ENCODE data around the gene MGRN1.
A peak's percentile ranks its signal among the peaks of the same experiment; 100 is the strongest.

MGRN1 gene

DNA sequence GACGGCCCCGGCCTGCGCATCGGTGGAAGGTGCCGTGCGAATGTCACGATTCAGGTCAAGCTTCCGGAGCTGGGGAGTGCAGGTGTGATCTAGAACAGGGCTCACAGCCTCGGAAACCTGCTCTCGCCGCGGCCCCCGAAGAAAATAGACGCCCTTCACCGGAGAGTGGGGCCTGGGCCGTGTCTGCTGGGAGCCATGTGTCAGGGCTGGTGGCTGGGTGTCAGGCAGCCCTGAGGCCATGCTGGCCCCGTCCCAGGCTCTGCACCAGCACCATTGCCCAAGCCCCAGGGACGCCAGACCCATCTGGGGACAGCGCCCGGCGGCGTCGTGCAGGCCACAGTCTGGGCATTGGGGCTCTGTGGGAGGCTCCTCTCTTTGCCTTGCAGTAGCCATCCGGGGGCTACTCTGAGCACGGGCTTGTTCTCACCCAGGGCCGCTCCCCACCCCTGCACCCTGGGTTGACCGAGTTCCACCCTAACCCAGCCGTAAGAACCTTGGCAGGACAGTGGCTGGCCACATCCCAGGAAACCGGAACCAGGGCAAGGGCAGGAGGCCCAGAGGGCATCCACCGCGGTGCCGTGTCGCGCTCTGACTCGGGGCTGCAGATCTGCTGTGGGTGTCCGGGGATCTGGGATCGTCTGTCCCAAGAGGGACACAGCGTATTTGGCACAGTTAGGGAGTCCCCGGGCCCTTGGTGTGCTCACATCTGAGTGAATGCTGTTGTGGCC, 63.5 kb downstream of the MGRN1 start:
- DNase-seq (ENCODE audit: low spot score): no peak

DNA sequence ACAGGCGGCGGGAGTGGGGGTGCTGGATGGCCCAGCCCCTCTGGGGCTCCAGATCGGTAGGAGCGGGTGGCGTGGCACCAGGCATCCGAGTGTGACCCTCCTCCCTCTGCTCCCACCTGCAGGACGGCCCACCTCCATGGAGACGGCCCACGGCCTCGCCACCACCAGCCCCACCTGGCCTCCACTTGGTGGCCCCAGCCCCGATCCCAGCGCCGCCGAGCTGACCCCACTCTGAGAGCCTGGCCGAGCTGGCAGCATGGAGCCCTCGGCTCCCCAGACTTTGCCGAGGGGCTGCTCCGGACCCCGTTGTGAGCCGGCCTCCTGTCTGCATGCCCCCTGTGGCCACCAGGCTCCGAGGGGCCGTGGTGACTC, 64.0 kb downstream of the MGRN1 start:
- no peak for DNase-seq (ENCODE audit: low spot score)

DNA sequence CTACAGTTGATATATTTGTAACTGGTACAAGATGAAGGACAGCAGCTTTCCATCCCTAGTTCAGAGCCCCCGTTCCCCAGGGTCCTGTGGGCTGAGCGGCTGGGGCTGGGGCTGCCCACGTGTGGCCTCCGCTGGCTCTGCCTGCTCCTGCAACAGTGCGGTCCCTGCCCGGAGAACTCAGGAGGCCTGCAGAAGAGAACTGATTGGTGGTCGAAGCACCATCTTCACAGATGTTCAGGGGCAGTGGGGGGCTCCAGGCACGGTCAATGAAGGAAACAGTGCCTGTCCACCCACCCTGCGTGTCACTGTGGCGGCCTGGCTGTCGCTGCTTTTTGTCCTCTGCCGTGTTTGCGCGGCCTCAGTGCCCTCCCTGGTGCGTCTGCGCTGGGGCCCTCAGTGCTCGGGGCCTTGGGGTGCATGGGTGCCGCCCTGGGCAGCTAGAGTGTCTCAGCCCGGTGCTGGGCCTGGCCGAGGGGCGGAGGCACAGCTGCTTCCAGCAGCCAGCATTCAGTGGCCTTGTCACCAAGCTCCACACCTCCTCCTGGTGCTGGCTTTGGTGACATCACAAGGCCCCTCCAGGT, 64.6 kb downstream of the MGRN1 start:
- DNase-seq (ENCODE audit: low spot score): no peak

DNA sequence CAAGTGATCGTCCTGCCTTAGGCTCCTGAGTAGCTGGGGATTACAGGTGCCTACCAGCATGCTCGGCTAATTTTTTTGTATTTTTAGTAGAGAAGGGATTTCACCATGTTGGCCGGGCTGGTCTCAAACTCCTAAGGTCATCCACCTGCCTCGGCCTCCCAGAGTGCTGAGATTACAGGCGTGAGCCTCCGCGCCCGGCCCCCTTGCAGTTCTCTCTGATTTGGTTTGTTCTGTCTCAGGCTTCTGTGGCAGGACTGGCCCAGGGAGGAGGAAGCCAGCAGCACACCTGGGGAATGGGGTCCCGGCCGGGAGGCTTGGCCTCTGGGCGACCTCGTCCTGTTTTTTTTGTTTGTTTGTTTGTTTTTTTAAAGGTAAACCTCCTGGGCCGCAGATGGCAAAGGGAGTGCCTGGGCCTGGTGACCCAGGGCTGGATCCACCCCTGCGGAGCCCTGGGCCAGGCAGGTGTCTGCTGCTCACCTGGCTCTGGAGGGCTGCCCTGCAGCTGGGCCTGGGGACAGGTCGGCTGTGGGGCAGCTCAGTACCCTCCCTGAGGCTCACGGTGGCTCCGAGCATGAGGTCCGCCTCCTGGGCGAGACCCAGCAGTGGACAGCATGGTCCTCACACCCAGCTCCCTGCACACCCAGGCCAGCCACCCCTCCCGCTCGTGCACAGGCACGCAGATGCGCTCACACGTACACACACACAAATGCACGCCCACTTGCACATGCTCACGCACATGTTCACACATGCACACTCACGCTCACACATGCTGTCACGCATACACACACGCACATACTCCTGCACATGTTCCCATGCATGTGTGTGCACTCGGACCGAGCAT, 65.5 kb downstream of the MGRN1 start:
- DNase-seq (ENCODE audit: low spot score): no peak

DNA sequence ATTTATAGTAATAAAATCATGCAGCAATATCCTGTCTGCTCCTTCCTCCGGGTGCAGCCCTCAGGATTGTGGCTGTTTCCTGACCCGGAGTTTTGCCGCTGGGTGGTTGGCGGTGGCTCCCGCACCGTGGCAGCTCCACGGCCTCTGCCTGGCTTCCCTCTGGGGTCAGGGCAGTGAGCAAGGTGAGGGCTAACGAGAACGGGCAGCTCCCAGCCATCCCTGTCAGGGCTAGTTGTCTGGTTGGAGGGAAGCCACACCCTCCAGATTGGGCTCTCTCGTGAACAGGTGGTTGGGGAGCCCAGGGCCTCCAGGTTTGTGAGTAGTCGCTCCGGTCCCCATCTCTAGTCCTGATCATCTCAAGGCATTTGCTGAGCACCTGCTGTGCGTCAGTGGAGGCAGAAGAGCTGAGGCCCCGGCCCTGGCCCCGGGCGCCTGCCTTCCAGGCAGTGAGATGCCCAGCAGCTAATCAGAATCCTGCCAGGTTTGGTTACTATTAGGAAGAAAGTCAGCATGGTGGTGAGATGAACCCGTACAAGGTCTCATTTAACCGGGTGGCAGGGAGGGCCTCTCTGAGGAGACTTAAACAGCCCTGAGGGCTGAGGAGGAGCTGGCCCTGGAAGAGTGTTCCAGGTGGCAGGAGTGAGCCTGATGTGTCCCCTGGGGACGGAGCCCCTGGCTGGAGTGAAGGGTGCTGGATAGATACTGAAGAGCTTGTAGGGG, 66.5 kb downstream of the MGRN1 start:
- peak; percentile 66 for DNase-seq (ENCODE audit: low spot score)

DNA sequence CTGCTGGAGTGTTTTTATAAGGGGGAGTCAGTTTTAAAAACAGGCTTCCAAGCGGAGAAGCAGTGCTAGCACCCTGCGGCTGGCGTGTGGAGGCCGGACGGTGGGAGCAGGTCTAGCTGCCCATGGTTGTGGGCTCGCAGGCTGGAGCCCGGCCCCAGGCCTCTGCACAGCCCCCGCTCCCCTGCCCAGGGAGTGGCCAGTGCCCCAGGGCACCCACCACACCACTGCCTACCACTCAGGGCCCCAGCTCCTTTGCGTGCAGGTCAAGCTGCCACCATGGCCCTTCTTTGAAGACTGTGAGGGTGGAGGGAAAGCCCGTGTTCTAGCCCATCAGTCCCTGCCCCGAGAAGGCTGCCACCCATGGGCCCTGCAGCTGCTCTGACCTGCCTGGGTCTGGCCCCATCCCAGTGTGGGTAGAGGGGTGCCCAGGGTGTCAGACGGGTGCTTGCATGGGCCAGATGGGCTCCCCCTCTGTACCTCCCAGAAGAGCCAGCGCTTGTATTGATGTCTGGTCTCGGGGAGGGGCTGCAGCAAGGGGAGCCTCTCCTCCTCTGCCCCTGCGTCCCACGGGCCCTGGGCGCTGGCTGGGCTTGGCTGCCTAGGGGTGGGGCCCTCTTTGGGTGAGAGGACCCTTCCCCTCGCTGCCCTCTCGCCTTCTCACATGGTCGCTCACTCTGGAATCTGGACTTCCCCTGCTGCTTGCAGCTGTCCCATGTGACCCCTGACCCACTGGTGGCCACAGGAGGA, 67.2 kb downstream of the MGRN1 start:
- no peak for DNase-seq (ENCODE audit: low spot score)

DNA sequence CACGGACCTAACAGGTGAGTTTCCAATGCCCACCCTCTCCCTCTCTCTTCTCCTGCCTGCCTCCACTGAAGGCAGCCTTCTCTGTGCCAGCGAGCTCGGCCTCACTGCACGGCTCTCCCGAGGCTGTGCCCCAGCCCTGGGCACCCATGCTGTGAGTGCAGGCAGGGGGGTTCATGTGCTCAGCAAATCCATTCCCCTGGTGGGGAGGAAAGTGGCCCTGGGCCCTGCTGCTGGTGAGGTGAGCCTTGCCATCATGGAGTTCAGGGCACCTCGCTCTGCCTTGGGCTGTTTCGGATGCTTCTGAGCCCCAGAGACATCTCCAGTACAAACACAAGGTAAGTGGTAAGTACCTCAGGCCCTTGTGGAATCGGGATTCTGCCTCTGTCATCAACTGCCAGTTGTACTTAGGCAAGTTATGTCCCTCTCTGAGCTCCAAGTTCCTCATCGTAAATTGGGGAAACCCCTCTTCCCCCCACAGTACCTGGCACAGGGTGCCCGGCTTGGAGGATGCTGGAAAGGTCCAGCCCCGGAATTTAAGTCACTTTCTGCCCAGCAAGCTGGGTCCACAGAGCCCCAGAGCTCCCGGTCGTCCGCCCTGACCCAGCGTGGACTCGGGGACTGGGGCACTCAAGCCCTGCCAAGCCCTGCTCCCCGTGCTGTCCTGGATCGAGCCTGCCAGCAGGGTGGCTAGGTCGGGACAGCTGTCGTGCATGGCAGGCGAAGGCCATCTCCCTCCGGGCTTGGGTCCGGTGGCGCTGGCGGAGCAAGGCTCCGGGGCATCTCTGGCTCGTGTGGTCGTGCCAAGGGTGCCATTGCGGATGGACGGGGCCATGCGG, 68.1 kb downstream of the MGRN1 start:
- peak; percentile 25 for DNase-seq (ENCODE audit: low spot score)

DNA sequence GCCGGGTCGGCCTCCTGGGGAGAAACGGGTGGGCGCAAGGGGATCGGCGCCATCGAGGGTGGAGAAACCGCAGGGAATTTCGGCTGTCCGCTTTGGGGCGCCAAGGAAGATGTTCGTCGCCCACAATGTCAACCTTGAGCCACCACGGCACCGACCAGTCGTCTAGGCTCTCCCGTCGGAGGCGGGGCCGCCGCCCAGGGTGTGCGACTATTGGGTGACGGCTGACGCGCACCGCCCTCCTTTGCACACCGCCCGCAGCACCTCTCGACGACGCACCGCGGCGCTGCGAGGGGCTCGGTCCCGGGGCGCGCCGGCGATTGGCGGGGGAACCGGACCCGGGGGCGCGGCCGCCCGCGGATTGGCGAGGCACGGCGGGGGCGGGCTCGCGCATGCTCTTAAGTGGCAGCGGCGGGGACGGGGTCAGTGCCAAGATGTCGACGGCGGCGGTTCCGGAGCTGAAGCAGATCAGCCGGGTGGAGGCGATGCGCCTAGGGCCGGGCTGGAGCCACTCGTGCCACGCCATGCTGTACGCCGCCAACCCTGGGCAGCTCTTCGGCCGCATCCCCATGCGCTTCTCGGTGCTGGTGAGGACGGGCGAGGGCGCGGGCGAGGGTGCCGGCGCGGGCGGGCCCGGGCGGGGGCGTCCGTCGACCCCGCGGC, 68.8 kb downstream of the MGRN1 start, which contains the start of gene NUDT16L1:
Gene NUDT16L1 (plus strand): TSS at position 267 of the 660 bp plus-strand sequence. CDS start 165 bp downstream, at position 432.
- DNase-seq (ENCODE audit: low spot score): peak; percentile 96

DNA sequence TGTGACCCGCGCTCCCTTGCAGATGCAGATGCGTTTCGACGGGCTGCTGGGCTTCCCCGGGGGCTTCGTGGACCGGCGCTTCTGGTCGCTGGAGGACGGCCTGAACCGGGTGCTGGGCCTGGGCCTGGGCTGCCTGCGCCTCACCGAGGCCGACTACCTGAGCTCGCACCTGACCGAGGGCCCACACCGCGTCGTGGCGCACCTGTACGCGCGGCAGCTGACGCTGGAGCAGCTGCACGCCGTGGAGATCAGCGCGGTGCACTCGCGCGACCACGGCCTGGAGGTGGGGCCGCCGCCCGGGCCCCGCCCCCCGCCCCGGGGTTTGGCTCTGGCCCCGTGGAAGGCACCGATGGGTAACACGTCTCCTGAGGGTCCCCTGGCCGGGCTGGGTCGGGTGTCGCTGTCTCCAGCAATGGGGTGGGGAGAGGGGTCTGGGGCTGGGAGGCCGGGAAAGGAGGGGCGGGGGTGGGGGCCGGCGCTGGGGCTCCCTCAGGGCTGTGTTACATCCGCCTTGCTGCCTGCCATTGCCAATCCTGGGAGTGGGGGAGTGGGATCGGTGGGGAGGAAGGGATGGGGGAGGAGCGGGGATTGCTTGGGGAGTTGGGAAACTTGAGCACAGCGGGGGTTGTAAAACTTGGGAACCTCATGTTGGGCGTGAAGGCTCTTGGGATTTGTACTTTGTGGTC, 69.5 kb downstream of the MGRN1 start:
- DNase-seq (ENCODE audit: low spot score): no peak

DNA sequence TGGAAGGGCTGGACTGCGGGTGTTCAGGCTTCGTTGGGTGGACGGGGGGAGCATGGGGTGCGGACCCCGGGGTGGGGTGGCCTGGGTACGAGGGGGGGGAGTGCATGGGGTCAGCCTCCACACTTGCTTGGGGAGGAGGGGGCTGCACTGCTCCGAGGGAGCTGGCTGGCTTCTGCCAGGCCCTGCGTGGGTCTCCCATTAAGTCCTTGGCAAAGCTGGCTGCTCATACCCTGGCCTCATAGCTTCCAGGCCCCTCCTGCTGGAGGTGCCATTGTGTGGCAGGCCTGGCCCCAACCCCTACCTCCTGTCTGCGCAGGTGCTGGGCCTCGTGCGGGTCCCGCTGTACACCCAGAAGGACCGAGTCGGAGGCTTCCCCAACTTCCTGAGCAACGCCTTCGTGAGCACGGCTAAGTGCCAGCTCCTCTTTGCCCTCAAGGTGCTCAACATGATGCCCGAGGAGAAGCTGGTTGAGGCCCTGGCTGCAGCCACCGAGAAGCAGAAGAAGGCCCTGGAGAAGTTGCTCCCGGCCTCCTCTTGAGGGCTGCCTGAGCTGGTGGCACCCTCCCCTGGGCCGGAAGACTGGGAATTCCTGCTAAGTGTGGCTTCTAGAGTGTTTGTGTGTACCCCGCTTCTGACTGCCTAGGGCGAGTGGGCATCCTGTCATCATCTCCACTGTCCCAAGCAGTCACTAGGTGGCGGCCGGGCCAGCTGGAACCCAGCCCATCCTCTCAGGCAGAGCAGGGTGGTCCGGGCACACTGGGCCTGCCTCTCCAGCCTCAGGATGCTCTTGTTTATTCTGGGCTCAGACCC, 70.2 kb downstream of the MGRN1 start:
- peak; percentile 48 for DNase-seq (ENCODE audit: low spot score)

DNA sequence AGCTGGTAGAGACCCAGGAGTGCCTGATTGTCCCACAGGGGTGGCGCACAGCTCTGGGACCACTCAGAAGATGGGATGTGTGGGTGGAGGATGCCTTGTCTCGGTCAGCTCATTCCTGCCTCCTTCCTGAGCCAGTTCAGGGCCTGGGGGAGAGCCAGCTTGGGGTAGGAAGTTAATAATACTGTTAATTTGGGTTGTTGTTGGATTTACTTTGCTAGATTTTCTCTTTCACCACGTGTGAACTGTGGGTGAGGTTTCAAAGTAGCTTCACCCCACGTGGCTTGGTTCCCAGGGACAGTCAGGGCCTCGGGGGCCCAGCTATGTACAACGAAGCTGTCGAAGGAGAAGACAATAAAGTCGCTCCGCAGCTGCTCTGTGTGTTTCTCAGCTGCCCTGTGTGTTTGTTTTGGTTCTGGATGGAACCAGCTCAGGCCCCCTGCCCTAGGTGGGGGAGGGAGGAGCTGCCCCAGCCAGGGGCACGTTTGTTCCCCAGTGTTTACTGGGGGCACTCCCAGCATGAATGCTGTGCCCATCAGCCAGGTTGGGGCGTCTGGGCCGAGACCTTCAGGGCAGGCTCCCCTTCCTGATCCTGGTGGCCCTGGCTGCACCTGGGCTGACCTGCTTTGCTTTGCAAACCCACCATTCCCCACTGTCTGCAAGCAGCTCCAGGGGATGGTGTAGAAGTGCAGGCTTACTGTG, 71.0 kb downstream of the MGRN1 start:
- DNase-seq (ENCODE audit: low spot score): no peak

DNA sequence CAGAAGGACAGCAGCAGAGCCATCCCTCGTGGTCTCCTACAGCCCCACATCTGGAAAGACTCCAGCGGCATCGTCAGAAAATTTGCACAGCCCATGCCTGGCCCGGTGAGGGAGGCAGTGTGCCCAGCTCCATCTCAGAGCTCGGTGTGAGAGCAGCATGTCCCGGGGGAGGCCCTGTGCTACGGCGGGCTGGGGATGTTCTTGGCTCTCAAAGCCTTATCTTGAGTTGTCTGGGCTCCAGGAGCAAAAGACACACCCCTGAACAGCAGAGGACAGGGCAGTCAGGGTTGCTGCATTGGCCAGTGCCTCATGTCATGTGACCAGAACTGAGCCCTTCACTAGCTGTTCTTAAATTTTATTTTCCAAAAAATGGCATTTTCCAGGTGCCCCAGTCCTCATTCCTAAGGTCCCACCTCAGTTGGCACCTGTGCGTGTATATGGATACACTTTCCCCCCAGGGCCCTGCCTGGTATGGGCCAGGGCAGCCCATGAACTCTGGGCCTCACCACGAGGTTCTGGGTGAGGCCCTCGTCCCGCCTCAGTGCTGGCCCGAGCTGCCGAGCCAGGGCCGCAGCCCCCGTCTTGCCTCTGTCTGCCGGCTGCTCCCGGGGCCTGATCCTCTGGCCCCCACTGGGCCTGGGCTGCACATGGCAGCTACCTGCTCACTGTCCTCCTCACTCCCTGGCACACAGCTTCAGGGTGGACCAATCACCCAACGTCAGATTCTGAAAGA, 71.7 kb downstream of the MGRN1 start:
- no peak for DNase-seq (ENCODE audit: low spot score)

DNA sequence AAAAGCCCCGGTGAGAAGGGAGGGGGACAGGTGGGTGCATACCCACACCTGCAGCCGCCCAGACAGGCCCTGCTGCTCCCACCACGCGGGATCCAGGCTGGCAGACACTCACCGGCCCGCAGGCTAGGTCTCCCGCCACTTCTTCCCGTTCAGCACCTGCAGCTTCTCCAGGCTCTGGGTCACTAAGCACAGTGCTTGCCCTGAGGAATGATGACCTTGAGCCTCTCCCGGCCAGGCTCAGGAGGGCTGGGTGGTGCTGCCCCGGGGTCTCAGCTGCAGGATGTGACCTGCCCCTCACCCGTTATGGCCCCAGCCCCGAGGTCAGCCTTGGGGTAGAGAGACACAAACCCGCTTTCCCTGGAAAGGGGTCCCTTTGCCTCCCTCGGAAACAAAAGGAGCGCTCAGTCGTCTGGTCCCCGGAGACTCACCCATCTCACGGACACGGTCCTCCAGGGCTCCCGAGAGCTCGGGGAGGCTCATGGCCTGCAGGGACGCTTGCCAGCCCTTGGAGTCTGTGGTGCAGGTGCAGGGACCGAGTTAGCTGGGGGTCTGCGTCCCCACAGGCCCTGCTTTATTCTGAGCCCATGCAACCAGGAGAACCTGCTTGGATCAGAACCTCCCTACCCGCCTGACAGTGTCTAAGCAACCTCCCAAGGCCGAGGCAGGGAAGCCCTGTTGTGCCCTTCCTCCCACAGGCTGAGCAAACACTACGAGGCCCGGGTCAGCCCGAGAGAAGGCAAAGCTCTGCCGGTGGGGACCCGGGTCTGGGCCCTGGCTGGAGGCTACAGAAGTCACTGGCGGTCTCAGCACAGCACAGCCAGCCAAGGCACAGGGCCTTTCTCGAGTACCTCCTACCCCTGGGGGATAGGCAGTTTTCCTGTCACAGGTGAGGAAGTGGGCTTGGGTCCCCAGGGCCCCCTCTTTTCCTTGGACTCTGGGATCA, 72.5 kb downstream of the MGRN1 start:
- DNase-seq (ENCODE audit: low spot score): no peak

DNA sequence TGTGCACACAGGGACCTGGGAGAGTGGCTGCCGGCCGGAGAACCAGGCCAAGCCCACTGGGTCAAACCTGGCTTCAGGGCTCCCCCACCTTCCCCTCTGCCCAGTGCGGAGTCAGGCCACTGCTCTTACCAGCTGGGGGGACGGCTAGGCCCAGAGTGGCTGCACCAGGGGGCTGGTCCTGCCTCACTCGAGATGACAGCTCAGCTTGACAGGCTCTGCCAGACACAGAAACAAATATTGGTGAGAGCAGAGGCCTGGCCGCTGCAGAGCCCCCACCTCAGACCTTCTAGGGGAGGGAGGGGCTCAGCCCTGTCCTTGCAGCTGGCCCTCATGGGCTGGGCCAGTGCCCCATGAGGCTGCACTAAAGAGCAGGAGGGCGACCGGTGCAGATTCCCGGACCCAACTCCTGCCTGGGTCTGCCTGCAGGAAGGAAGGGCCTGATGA, 73.2 kb downstream of the MGRN1 start:
- no peak for DNase-seq (ENCODE audit: low spot score)

DNA sequence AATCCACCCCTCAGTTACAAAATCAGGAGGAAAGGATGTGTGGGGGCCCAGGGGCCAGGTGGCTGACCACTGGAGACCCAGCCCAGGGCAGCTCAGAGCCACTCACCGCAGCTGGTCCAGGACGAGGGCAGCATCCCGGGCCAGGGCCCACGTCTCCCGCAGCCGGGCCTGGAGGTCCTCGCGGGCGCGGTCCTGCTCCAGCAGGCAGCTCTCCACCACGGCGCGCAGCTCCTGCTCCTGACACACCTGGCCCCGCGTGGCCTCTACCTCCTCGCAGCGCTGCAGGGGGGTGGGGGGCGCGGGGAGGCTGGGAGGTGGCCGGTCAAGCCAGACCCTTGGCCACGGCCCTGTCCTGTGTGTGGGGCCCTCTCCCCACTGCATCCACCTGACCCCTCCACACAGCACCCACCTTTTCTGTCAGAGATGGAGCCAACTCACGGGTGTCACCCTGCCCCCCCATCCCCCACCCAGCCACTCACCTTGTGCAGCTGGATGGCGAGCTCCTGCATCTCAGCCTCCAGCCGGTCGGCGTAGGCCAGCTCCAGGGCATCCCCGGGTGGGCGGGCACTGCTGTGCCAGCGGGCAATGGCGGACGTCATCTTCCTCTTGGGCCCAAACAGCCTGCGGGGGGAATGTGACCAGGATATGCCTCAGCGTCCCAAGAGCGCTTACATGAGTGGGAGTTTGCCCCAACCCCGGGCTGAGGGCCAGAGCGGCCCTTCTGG, 73.9 kb downstream of the MGRN1 start:
- DNase-seq (ENCODE audit: low spot score): no peak

All from cerebellar cortex (tissue), 1 donor.